NOMO-1 treated with dmso at 0.1 percent for 144 hours (cell line): ENCODE data around the gene PARD6G.
"Not testable (repeated sequence)": the region's sequence is repeated elsewhere in the genome, so short reads cannot be mapped to it uniquely, and the experiment has no call there.

ENCODE experiments used
- DNase-seq: peaks from one replicate; lab custom pipeline; 2025; ENCODE audit not compliant: unreplicated experiment; lab: John Stamatoyannopoulos, UW

The PARD6G gene

GRCh38 chr18:80241919-80242777 is 5.2 kb downstream of the PARD6G start:
- no peak for DNase-seq

- no peak for DNase-seq
These were observed 7.5 kb downstream of the PARD6G start for GRCh38 chr18:80239830-80240229.

DNA sequence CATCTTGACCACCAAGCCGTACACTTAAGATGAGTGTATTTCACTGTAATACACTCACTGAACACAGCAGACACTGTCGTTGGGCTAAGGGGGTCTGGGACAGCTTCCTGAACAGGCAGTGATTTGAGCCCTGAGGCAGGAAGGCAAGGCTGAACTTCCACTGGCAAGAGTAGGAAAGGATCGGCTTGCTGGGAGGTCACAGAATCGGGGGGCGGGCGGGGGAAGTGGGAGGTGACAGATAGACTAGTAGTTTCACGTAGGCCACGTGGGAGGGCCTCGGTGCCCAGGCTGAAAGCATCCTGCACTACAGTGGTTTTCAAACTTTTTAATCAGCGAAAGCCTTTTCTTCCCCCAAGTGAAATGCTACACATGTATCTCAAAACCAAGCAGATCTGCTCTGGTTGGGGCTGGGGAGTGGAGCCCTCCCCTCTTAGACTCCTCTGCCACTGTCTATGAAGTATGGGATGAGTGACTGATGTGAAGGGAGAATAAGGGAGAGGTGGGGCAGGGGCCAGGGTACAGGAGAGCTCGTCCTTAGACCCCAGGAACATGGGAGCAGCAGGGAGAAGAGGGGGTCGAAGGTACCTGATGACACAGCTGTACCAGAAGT is 8.6 kb downstream of the PARD6G start:
- no peak for DNase-seq

GRCh38 chr18:80237519-80237918 is 9.8 kb downstream of the PARD6G start:
- DNase-seq = not testable (repeated sequence)

- DNase-seq = no peak
These were observed 12.9 kb downstream of the PARD6G start for GRCh38 chr18:80234398-80234797.

- no peak for DNase-seq
These were observed 13.4 kb downstream of the PARD6G start for GRCh38 chr18:80233899-80234298.

GRCh38 chr18:80233201-80233835 is 14.0 kb downstream of the PARD6G start:
- DNase-seq = no peak

DNA sequence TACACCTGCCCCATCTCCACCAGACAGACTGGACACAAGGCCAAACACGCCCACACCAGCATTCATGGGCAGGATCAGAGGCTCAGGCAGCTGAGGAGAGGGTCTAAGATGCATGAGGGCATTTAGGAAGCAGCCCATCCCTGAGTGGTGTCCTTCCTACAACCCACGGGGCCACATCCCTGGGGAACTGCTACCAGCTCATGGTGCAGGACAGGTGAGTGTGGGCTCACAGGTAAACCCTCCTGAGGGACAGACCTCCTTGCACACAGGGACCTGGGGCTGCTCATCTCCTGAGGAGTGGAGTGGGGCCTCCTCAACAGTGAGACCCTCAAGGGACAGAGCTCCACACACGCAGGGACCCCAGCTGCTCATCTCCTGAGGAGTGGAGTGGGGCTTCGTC is 14.6 kb downstream of the PARD6G start:
- no peak for DNase-seq

GRCh38 chr18:80232030-80232429 is 15.3 kb downstream of the PARD6G start:
- no peak for DNase-seq

DNA sequence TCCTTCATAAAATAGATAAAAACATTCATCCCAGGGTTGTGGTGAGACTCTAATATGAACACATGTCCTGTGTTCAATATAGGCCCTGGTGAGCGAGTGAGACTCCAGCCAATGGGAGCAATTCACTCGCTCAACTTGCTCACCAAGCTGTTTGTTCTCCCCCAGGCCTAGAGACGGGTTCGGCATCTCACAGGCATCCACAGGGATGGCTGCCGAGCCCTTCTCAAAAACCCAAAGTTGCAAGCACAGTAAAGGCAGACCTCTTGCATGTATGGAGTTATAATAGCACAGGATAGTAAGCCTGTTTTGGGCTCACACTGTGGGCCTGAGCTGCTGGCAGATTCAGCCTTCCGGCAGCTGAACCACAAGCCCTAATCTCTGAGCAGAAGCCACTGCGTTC is 15.7 kb downstream of the PARD6G start:
- DNase-seq = no peak

- DNase-seq = no peak
These were observed 16.2 kb downstream of the PARD6G start for GRCh38 chr18:80231151-80231550.

- no peak for DNase-seq
These were observed 17.3 kb downstream of the PARD6G start for GRCh38 chr18:80229766-80230745.

DNA sequence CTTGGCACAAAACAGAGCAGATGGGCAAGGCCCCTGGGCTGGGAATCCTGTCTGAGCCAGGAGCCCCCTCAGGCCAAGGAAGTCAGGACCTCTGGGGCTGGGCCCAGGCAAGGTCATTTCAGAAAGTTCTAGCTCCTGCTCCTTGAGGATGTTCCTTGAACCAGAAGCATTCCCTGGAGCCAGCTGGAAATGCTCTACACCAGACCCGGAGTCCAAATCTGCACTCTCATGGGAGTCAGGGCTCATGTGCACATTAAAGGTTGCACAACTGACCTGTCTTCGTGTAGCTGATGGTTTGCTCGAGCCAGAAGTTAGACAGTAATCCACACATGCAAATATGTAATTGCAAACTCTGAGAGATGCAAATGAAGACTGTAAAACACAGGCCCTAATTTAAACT is 18.0 kb downstream of the PARD6G start:
- DNase-seq = no peak

- DNase-seq = no peak
These were observed 19.1 kb downstream of the PARD6G start for GRCh38 chr18:80228051-80228848.

- no peak for DNase-seq
These were observed 19.8 kb downstream of the PARD6G start for GRCh38 chr18:80227472-80227871.

DNA sequence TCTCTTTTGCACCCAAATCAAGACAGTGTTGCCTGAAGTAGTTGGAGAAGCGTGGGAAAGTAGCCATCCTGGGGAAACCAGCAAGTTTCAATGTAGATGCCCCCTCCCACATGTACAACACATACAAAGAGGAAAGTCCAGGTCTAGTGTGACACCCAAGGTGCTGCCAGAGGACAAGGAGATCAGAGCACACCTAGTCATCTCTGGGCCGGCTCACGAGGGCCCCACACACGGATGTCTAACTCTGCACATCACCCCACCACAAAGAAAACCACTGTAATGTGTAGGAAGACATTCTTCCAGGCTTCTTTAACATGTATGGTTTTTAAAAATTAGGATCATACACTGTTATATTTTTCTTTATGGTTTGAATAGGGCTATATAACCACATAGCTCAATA is 21.6 kb downstream of the PARD6G start:
- DNase-seq = no peak

DNA sequence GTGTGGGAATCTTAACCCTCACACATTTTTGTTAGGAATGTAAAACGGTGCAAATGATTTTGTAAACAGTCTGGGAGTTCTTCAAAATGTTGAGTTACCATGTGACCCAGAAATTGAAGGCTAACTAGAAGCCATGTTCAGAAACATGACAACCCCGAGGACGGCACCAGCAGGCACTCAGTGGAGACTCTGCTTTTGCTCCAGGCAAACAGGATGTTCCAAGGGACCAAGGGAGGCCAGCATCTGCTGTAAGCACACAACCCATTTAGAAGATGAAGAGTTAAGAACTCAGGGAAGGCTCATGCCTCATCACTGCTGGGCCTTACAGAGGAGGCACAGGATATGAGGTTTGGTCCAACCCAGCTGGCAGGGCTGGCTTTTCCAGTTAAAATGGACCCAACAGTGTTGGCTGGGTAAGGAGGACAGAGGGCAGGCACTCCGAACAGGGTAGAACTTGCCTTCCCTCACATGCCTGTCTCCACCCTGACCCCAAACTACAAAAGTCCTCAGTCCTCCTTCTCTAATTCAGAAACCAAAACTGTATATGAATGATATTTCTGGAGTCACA is 23.6 kb downstream of the PARD6G start:
- DNase-seq = no peak

DNA sequence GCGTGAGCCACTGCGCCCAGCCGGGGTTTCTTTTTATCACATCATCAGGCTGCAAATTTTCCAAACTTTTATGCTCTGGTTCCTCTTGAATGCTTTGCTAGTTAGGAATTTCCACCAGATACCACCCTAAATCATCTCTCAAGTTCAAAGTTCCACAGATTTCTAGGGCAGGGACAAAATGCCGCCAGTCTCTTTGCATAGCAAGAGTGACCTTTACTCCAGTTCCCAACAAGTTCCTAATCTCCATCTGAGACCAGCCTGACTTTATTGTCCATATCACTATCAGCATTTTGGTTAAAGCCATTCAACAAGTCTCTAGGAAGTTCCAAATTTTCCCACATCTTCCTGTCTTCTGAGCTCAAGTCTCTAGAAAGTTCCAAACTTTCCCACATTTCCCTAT is 27.8 kb downstream of the PARD6G start:
- DNase-seq = not testable (repeated sequence)

GRCh38 chr18:80218341-80219227 is 28.7 kb downstream of the PARD6G start:
- no peak for DNase-seq
